GM13976 (cell line): ENCODE data around the gene STAT5B.

ENCODE experiments used
- DNase-seq: peaks from one replicate; pipeline ENCODE4 v3.0.0; 2012; ENCODE audit warnings: low spot score
- in situ Hi-C: fragments of 300-500 bp; cut with MboI; formaldehyde crosslinking; loops from one replicate; pipeline ENCODE4 v1.12.0; 2022; ENCODE audit warnings: low sequenced_read_pairs, mixed read lengths, inconsistent platforms; ENCODE audit not compliant: unreplicated experiment
- TF ChIP-seq, protein P1 (sequence below): IDR thresholded peaks from 2 replicates; pipeline ENCODE4 v1.5.1; 2012; ENCODE audit warnings: borderline replicate concordance, mild to moderate bottlenecking; ENCODE audit not compliant: insufficient read depth; ENCODE audit errors: extremely low read depth, missing control alignments, control extremely low read depth

The STAT5B gene

DNA sequence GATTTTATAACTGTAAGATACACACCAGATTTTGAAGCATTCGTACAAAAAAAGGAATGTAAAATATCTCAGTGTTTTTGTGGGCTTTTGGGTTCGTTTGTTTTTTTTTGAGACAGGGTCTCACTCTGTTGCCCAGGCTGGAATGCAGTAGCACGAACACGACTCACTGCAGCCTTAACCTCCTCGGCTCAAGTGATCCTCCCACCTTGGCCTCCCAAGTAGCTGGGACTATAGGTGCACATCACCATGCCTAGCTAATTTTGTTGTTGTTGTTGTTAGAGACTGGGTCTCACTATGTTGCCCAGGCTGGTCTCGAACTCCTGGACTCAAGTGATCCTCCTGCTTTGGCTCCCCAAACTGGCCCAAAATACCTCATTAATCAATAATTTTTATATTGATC, 15.9 kb downstream of the STAT5B start:
- TF ChIP-seq, protein P1, sequence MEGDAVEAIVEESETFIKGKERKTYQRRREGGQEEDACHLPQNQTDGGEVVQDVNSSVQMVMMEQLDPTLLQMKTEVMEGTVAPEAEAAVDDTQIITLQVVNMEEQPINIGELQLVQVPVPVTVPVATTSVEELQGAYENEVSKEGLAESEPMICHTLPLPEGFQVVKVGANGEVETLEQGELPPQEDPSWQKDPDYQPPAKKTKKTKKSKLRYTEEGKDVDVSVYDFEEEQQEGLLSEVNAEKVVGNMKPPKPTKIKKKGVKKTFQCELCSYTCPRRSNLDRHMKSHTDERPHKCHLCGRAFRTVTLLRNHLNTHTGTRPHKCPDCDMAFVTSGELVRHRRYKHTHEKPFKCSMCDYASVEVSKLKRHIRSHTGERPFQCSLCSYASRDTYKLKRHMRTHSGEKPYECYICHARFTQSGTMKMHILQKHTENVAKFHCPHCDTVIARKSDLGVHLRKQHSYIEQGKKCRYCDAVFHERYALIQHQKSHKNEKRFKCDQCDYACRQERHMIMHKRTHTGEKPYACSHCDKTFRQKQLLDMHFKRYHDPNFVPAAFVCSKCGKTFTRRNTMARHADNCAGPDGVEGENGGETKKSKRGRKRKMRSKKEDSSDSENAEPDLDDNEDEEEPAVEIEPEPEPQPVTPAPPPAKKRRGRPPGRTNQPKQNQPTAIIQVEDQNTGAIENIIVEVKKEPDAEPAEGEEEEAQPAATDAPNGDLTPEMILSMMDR = no peak
- DNase-seq = no peak
- in situ Hi-C loops = no loop called here

DNA sequence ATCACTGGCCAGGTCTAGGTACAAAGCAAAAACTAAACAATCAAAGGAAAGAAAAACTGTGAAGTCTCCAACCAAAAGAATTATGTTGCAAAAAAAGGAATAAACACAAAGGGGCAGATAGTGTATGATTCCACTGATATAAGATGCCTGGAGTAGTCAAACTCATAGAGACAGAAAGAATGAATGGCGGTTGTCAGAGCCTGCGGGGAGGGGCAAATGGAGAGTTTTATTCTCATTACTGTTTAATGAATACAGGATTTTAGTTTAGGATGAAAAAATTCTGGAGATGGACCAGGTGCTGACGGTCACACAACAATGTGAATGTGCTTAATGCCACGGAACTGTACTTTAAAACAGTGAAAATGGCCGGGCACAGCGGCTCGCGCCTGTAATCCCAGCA, 20.7 kb downstream of the STAT5B start:
- no peak for DNase-seq
- TF ChIP-seq, protein P1 = no peak
- in situ Hi-C loops = no loop called here

DNA sequence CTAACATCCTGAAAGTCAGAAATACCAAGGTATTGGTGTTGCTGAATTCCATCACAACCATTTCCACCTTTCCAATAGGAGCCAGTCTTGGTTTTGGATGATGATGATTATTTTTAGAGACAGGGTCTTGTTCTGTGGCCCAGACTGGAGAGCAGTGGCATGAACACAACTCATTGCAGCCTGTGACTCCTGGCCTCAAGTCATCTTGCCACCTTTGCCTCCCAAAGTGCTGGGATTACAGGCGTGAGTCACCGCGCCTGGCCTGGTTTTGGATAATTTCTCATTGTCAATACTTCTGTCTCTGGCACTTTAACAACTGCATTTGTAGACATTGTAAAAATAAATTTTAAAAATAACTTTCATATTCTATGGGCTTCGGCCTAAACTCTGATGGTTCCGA, 22.6 kb downstream of the STAT5B start:
- DNase-seq = no peak
- TF ChIP-seq, protein P1 = no peak
- in situ Hi-C loops = no loop called here

DNA sequence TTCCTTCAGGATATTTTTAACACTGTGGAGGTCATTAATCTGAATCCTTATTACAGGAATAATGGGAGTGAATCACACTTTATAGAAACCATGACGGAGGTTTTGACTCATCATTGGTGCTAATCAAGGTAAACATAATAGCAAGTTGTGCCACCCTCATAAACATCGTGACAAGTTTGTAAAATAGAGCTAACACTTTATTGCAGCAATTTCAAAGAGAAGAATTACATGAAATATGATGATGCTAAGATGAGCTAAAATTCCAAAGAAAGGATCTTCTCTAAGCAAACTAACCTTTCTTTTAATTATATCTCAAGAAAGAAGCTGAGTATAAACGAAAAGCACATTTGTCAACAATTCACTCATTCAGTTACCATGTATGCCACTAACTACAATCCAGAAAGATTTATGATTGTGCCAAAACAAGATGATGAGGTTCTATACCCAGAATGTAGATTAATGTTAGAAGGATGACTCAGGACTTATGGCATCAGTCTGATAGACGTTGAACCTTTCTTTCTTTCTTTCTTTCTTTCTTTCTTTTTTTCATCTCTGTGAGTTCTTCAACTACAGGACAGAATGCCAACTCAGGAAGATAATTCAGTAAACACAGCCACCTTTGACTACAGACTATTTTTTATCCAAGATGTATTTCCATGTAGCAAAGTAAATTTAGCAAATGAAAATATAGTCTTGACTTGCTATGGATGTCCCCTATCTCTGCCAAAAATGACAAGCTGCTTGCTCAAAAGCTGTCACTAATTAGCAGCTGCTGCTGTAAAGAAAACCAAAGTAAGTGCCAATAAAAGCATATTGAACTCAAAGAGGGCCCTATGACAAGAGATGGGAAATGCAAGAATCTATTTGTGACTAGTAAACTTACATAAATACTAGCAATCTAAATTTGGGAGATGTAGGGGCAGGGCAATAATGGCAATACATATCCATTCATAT, 23.3 kb downstream of the STAT5B start:
- TF ChIP-seq, protein P1 = no peak
- in situ Hi-C loops = no loop called here
- DNase-seq = no peak

DNA sequence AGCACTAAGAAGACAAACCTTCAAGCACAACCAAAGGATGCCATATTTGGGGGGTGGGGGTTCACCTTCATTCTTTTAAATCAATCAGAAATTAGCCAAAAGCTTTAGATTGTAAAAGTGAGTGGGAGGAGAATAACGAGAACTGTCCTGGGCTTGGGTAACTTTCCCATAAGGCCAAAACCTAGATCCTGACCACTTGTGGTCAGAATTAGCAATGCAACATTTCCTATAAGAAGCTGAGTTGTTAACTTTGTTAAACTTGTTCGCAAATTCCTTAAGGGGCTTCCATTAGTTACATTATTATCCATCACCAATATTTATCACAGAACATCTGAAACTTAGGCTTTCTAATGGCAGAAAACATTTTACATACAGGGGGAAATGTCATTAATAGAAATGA, 25.1 kb downstream of the STAT5B start:
- no peak for DNase-seq
- in situ Hi-C loops = no loop called here
- TF ChIP-seq, protein P1 = no peak

DNA sequence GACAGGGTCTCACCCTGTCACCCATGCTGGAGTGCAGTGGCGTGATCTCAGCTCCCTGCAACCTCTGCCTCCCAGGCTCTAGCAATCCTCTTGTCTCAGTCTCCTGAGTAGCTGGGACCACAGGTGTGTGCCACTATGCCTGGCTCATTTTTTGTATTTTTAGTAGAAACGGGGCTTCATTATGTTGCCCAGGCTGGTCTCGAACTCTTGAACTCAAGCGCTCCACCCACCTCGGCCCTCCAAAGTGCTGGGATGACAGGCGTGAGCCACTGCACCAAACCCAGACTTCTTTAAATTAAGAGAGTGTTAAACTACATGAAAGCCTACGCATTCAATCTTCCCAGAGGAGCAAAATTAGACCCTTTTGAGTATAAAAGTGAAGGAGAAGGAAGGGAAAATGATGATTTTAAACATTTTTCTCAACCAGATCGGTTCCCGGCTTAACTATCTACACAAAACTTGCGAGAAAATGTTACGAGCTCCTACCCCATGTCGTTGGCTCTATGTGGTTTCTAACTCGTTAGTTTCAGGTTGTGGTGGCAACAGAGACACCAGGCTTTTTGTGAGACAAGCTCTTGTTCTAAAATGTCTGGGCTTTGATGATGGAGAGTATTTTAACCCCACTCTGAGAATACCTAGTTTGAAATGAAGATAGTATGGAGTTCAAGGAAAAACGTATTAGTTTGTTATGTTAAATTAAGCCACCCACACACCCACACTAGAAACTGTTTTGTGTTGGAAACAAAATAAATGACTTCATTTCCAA, 26.3 kb downstream of the STAT5B start:
- DNase-seq = no peak
- TF ChIP-seq, protein P1 = no peak
- in situ Hi-C loops = no loop called here
